Natural killer cell treated with Interleukin-12 subunit alpha and Interleukin-12 subunit beta and Interleukin-15 and Interleukin-18, amount 100 ng/mL, for 72 hours (primary cell): ENCODE data around the gene NSF. TPM values are rescaled to one million over a fixed set of nuclear protein-coding genes. Genes with fewer than 3 reads are reported as not detected.
A peak's percentile ranks its signal among the peaks of the same experiment; 100 is the strongest.
"Not testable (repeated sequence)": the region's sequence is repeated elsewhere in the genome, so short reads cannot be mapped to it uniquely, and the experiment has no call there.

Experiments used
- ATAC-seq, 2 donors: fragments of 150-1000 bp; cut with Tn5 transposase in 1 of 2; sonication (Bioruptor Pico), chemical (Tn5 transposase) in 1 of 2; 2 replicates each; pipeline ENCODE4 v1.10.0; 2021
- DNase-seq: peaks from one replicate; pipeline ENCODE4 v3.0.0; 2022; ENCODE audit warnings: low spot score
- H3K27ac Mint-ChIP-seq, 2 donors: 1 replicate in 1 of 2; 2 replicates in 1 of 2; pipeline ENCODE4 v1.8.0; 2022; ENCODE audit warnings: mixed read lengths in 2 of 2, mild to moderate bottlenecking in 1 of 2, moderate library complexity in 1 of 2
- H3K27me3 Mint-ChIP-seq, 2 donors: 1 replicate in 1 of 2; 2 replicates in 1 of 2; pipeline ENCODE4 v1.8.0; 2022; ENCODE audit warnings: mixed read lengths in 2 of 2
- H3K36me3 Mint-ChIP-seq: one replicate; pipeline ENCODE4 v1.8.0; 2022; ENCODE audit warnings: mixed read lengths
- H3K4me1 Mint-ChIP-seq, 2 donors: 1 replicate in 1 of 2; 2 replicates in 1 of 2; pipeline ENCODE4 v1.8.0; 2022; ENCODE audit warnings: low read depth in 2 of 2, mixed read lengths in 2 of 2, mild to moderate bottlenecking in 1 of 2
- H3K4me3 Mint-ChIP-seq: one replicate; pipeline ENCODE4 v1.8.0; 2022; ENCODE audit warnings: mixed read lengths
- H3K9me3 Mint-ChIP-seq: 2 replicates; pipeline ENCODE4 v1.8.0; 2022; ENCODE audit warnings: mixed read lengths
- total RNA-seq, 2 donors: library from RNA; stranded (reverse); gene quantifications; one replicate each; pipeline ENCODE4 v1.2.3, GENCODE V29; 2022

The NSF gene
- total RNA-seq, 2 donors from 2014 or later: 56.5 to 62.3 TPM

GRCh38 chr17:46738544-46738943 is 148.1 kb downstream of the NSF start:
- peaks cover 0 to 3% of the 10 kb centered on the region in 2 donors for H3K4me1 Mint-ChIP-seq
- no peaks in the 10 kb centered on the region for H3K36me3 Mint-ChIP-seq
- no peaks in the 10 kb centered on the region for H3K9me3 Mint-ChIP-seq
- ATAC-seq (no peak), DNase-seq (no peak)
- H3K27ac Mint-ChIP-seq: no peak overlapping the region
- no peaks in the 10 kb centered on the region for H3K27me3 Mint-ChIP-seq
- no peak overlapping the region for H3K4me3 Mint-ChIP-seq

DNA sequence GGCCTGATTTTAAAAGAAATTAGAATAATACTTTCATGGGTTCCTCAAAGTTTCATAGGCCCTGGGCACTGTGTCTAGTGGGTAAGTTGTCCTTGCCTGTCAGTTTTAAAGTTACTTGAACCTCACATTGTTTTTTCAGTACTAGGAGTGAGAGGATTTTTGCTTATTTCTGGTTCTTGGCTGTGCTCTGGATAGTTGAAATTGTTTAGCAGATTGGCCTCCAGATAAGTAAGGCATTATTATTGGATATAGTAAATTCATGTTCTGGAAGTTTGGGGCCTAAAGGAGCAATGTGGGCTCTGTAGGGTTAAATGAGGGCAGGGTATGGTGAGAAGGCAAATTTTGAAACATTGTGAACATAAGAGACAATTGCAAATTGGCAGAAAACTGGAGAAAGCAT is 149.5 kb downstream of the NSF start:
- Mint-ChIP-seq H3K4me3 (no peak overlapping the region), H3K9me3 (no peaks in the 10 kb centered on the region), H3K27me3 (no peaks in the 10 kb centered on the region), H3K36me3 (no peaks in the 10 kb centered on the region), H3K27ac (no peak overlapping the region), H3K4me1 (peaks cover 0 to 3% of the 10 kb centered on the region in 2 donors)
- DNase-seq (no peak), ATAC-seq (no peak)

DNA sequence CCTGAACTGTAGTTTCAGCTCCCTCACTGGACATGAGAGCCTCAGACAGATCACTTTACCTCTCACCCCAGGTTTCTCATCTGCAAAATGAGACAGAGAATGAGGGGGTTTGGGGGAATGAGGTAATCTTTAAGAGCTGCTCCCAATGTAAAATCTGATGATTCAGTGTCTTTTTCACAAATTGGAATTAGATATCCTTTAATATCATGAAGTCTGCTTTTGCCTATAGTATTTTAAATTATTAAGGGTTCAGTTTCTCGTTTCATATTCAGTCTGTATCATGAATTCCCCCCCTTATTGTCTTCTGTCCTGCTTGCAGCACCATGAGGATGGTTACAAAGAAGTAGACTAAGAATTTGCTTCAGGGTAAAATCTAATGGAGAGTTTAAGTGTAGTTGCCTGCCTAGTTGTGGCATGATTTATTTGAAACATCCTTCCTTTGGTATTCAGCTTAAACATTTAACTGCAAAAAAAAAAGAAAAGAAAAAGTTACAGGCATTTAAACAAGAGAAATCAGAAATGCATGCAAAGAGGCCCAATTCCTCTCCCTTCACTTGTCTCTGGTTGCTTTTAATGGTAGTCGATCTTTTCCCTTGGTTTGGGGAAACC is 150.8 kb downstream of the NSF start:
- H3K27me3 Mint-ChIP-seq: no peaks in the 10 kb centered on the region
- H3K4me1 Mint-ChIP-seq: peaks cover 0 to 3% of the 10 kb centered on the region in 2 donors
- no peaks in the 10 kb centered on the region for H3K36me3 Mint-ChIP-seq
- H3K27ac Mint-ChIP-seq: no peak overlapping the region
- ATAC-seq: no peak
- no peaks in the 10 kb centered on the region for H3K9me3 Mint-ChIP-seq
- DNase-seq: no peak
- no peak overlapping the region for H3K4me3 Mint-ChIP-seq

GRCh38 chr17:46742565-46743270 is 152.2 kb downstream of the NSF start:
- no peaks in the 10 kb centered on the region for H3K9me3 Mint-ChIP-seq
- DNase-seq (no peak), ATAC-seq (no peak)
- no peaks in the 10 kb centered on the region for H3K36me3 Mint-ChIP-seq
- H3K4me1 Mint-ChIP-seq: peaks cover 0 to 3% of the 10 kb centered on the region in 2 donors
- no peak overlapping the region for H3K4me3 Mint-ChIP-seq
- no peaks in the 10 kb centered on the region for H3K27me3 Mint-ChIP-seq
- no peak overlapping the region for H3K27ac Mint-ChIP-seq

GRCh38 chr17:46744441-46744840 is 154.0 kb downstream of the NSF start:
- no peaks in the 10 kb centered on the region for H3K9me3 Mint-ChIP-seq
- ATAC-seq (no peak), DNase-seq (no peak)
- H3K4me1 Mint-ChIP-seq: peaks cover 0 to 3% of the 10 kb centered on the region in 2 donors
- H3K27me3 Mint-ChIP-seq: no peaks in the 10 kb centered on the region
- H3K36me3 Mint-ChIP-seq: no peaks in the 10 kb centered on the region
- H3K27ac Mint-ChIP-seq: no peak overlapping the region
- no peak overlapping the region for H3K4me3 Mint-ChIP-seq

- Mint-ChIP-seq H3K27me3 (no peaks in the 10 kb centered on the region), H3K36me3 (no peaks in the 10 kb centered on the region), H3K4me1 (peaks cover 0 to 3% of the 10 kb centered on the region in 2 donors), H3K4me3 (no peak overlapping the region), H3K27ac (no peak overlapping the region), H3K9me3 (no peaks in the 10 kb centered on the region)
- DNase-seq: no peak
- ATAC-seq: no peak
Measured at GRCh38 chr17:46745376-46745775, 154.9 kb downstream of the NSF start.

- H3K27me3 Mint-ChIP-seq: no peaks in the 10 kb centered on the region
- DNase-seq (no peak), ATAC-seq (no peak)
- no peaks in the 10 kb centered on the region for H3K9me3 Mint-ChIP-seq
- no peak overlapping the region for H3K27ac Mint-ChIP-seq
- no peak overlapping the region for H3K4me3 Mint-ChIP-seq
- H3K4me1 Mint-ChIP-seq: peaks cover 0 to 14% of the 10 kb centered on the region in 2 donors
- peaks cover 17% of the 10 kb centered on the region for H3K36me3 Mint-ChIP-seq
Measured at GRCh38 chr17:46751425-46751824, 161.0 kb downstream of the NSF start.

- Mint-ChIP-seq H3K36me3 (peaks cover 17% of the 10 kb centered on the region), H3K4me3 (no peak overlapping the region), H3K4me1 (peaks cover 0 to 21% of the 10 kb centered on the region in 2 donors), H3K27me3 (no peaks in the 10 kb centered on the region), H3K9me3 (no peaks in the 10 kb centered on the region), H3K27ac (no peak overlapping the region)
- ATAC-seq (no peak), DNase-seq (no peak)
Measured at GRCh38 chr17:46753776-46754175, 163.3 kb downstream of the NSF start.

GRCh38 chr17:46756081-46756735 is 165.7 kb downstream of the NSF start:
- Mint-ChIP-seq H3K4me1 (peaks cover 0 to 21% of the 10 kb centered on the region in 2 donors), H3K4me3 (no peak overlapping the region), H3K36me3 (peaks cover 17% of the 10 kb centered on the region), H3K27ac (peak overlapping the region in 1 of 2 donors; percentile 66), H3K9me3 (no peaks in the 10 kb centered on the region), H3K27me3 (no peaks in the 10 kb centered on the region)
- ATAC-seq (no peak), DNase-seq (no peak)

- ATAC-seq (no peak), DNase-seq (no peak)
- Mint-ChIP-seq H3K27ac (peak overlapping the region in 1 of 2 donors; percentile 66), H3K4me1 (peaks cover 0 to 21% of the 10 kb centered on the region in 2 donors), H3K36me3 (peaks cover 17% of the 10 kb centered on the region), H3K9me3 (no peaks in the 10 kb centered on the region), H3K4me3 (no peak overlapping the region), H3K27me3 (no peaks in the 10 kb centered on the region)
Measured at GRCh38 chr17:46756861-46757260, 166.4 kb downstream of the NSF start.

- peaks cover 17% of the 10 kb centered on the region for H3K36me3 Mint-ChIP-seq
- H3K4me3 Mint-ChIP-seq: not testable (repeated sequence)
Measured at GRCh38 chr17:46757588-46757987, 167.1 kb downstream of the NSF start.

DNA sequence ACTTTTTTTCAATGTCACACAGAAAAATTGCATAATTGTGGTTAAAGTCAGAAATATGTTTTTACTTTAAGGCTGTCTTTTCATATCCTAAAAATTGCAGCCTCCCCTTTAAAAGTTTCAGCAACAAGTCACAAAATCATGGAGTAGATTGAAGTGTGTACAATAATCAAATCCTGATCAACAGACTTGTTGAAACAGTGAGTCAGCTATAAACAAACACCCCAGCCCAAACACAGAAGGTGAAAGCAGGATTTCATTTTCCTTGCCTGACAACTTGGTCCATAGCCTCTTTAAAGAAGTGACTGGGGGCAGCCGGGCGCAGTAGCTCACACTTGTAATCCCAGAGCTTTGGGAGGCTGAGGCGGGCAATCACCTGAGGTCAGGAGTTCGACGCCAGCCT is 168.1 kb downstream of the NSF start:
- ATAC-seq (no peak), DNase-seq (no peak)
- no peak overlapping the region for H3K27ac Mint-ChIP-seq
- H3K27me3 Mint-ChIP-seq: no peaks in the 10 kb centered on the region
- H3K4me3 Mint-ChIP-seq: no peak overlapping the region
- H3K9me3 Mint-ChIP-seq: no peaks in the 10 kb centered on the region
- peaks cover 17% of the 10 kb centered on the region for H3K36me3 Mint-ChIP-seq
- H3K4me1 Mint-ChIP-seq: peaks cover 0 to 21% of the 10 kb centered on the region in 2 donors

More at GRCh38 chr17:46757588-46757987, 167.1 kb downstream of the NSF start:
- not testable (repeated sequence) for H3K9me3 Mint-ChIP-seq, ATAC-seq, DNase-seq, H3K27me3 Mint-ChIP-seq, H3K27ac Mint-ChIP-seq
- peaks cover 0 to 21% of the 10 kb centered on the region in 2 donors for H3K4me1 Mint-ChIP-seq

GRCh38 chr17:46759141-46759540 is 168.7 kb downstream of the NSF start:
- Mint-ChIP-seq H3K27ac (no peak overlapping the region), H3K4me1 (peaks cover 0 to 21% of the 10 kb centered on the region in 2 donors), H3K9me3 (no peaks in the 10 kb centered on the region), H3K4me3 (no peak overlapping the region), H3K36me3 (peaks cover 17% of the 10 kb centered on the region), H3K27me3 (no peaks in the 10 kb centered on the region)
- no peak for DNase-seq
- ATAC-seq: no peak

GRCh38 chr17:46763416-46763815 is 172.9 kb downstream of the NSF start:
- H3K36me3 Mint-ChIP-seq: no peaks in the 10 kb centered on the region
- H3K4me3 Mint-ChIP-seq: no peak overlapping the region
- no peaks in the 10 kb centered on the region for H3K27me3 Mint-ChIP-seq
- H3K9me3 Mint-ChIP-seq: no peaks in the 10 kb centered on the region
- peak; percentile 10 for DNase-seq
- H3K27ac Mint-ChIP-seq: no peak overlapping the region
- H3K4me1 Mint-ChIP-seq: peaks cover 0 to 3% of the 10 kb centered on the region in 2 donors
- ATAC-seq: no peak
